GM12873 (cell line): ENCODE results near the gene LILRA6.
"Not testable (repeated sequence)": the region's sequence is repeated elsewhere in the genome, so short reads cannot be mapped to it uniquely, and the experiment has no call there.

Experiments used
- TF ChIP-seq, protein P1 (sequence below): IDR thresholded peaks from 2 replicates; pipeline ENCODE4 v1.5.1; 2012; ENCODE audit warnings: low read depth, mild to moderate bottlenecking, moderate library complexity, low read length, control low read depth; ENCODE audit not compliant: insufficient read depth; ENCODE audit errors: missing control alignments

Gene LILRA6

DNA sequence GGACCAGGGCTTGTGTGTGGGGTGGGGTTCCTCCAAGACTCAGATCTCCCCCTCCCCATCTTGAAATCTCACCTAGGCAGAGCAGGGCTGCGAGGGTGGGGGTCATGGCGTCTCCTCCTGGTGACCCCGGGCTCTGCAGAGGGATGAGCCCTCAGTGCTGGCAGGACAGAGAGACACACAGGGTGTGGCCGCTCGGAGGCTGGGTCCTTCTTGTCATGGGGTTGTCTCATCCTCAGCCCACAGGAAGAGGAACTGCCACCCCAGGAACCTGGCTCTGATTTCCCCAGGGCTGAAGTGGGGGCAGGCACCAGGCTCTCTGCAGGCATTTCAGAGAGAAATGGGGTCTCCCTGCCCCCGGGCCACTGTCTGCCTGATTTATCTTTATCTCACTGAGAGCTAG is at the start of gene LILRA6:
LILRA6 (minus strand) TSS at position 145 of the 400 bp plus-strand sequence.
- TF ChIP-seq, protein P1, sequence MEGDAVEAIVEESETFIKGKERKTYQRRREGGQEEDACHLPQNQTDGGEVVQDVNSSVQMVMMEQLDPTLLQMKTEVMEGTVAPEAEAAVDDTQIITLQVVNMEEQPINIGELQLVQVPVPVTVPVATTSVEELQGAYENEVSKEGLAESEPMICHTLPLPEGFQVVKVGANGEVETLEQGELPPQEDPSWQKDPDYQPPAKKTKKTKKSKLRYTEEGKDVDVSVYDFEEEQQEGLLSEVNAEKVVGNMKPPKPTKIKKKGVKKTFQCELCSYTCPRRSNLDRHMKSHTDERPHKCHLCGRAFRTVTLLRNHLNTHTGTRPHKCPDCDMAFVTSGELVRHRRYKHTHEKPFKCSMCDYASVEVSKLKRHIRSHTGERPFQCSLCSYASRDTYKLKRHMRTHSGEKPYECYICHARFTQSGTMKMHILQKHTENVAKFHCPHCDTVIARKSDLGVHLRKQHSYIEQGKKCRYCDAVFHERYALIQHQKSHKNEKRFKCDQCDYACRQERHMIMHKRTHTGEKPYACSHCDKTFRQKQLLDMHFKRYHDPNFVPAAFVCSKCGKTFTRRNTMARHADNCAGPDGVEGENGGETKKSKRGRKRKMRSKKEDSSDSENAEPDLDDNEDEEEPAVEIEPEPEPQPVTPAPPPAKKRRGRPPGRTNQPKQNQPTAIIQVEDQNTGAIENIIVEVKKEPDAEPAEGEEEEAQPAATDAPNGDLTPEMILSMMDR, result not testable (repeated sequence)

DNA sequence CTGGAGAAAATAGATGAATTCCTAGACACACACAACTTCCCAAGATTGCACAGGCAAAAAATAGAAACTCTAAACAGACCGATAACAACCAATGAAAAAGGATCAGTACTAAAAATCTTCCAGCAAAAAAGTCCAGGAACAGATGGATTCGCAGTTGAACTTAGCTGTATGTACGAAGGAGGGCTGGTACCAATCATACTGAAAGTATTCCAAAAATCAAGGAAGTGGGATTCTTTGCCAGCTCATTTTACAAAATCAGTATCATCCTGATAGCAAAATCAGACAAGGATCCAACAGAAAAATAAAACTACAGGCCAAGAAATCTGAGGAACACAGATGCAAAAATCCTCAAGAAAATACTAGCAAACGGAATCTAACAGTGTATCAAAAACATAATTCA is 44.9 kb upstream of the LILRA6 start:
- TF ChIP-seq, protein P1, result no peak

DNA sequence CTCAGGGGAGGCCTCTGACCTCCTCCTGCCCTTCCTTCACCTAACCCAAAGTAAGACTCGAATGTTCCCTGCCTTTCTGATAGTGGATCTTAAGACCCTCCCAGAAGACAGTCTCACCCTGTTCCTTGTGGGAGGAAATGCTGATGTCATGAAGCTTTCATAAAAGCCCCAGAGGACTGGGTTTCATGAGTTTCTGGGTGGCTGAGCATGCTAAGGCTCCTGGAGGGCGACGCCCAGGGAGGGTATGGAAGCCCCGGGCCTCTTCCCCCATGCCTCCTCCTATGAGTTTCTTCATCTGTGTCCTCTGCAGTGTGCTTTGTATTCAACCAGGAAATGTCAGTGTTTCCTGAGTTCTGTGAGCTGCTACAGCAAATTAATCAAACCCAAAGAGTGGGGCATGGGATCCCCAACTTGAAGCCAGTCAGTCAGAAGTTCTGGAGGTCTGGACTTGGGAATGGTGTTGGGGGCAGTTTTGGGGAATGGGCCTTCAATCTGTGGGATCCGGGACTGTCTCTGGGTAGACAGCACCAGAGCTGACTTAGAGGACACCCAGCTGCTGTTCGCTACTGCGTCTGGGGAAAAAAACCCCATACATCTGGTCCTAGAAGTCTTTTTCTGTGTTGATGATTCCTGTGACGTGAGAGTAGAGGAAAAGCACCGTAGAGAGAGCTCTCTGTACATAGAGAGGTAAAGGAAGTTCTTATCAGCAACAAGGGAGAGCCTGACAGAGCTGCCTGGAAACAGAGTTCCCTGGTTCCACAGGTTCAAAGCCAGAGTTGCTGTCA is 40.3 kb upstream of the LILRA6 start:
- TF ChIP-seq, protein P1, result no peak

DNA sequence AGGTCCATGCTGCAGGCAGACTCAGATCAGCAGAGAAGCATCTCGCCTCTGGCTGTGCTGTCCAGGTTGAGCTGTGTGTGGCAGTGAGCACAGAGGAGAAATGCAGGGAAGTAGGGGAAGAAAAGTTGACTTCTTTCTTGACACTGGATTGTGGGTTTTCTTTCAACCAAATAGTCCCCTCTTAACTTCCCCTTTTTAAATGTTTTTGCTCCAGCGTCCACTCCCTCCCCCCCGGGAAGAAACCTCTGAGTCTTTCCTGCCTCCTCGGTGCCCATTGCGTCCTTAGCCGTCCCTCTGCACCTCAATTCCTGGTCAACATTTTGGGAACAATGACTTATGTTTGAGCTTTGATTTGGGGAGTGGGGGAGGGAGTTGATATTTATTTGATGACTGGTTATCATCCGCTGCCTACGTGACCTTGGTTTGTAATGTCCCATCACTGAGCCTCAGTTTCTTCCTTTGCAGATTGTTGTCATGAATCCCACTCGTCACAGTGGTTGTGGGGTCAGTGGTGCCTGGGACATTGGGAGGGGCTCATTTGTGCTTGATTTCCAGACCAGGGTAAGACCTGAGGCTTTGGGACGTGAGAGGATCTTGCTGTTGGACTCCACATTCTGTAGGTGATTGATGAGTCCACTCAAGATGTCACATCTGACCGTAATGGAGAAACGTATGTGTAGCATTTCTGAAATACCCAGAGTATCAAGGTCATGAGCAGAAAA is 38.6 kb upstream of the LILRA6 start, which contains the start of gene LILRB2:
LILRB2 (minus strand) TSS at position 104 of the 722 bp plus-strand sequence. CDS start 614 bp downstream, outside the sequence.
- TF ChIP-seq, protein P1, result no peak

DNA sequence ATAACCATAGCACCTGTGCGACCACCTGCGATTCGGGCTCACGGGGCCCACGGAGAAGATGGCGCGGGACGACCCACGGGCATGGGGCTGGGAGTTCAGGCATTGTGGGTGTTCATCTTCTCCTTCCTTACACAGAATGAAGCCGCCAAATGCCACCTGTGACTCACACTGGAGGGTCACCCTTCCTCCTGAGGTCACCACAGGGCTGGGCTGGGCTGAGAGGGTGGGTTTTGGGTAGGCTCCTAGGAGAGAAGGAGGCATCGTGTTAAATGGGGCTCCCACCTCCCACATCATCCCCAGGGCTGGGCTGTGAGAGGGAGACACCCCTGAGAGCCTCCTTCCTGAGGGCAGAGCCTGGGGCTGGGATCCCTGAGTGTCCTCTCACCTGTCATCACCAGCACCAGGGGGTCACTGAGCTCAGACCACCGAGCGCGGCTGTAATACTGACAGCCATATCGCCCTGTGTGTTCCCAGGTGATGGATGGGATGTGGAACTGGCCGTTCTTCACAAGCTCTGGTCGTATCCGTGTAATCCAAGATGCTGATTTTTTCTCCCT is 36.9 kb upstream of the LILRA6 start:
- TF ChIP-seq, protein P1, result no peak

DNA sequence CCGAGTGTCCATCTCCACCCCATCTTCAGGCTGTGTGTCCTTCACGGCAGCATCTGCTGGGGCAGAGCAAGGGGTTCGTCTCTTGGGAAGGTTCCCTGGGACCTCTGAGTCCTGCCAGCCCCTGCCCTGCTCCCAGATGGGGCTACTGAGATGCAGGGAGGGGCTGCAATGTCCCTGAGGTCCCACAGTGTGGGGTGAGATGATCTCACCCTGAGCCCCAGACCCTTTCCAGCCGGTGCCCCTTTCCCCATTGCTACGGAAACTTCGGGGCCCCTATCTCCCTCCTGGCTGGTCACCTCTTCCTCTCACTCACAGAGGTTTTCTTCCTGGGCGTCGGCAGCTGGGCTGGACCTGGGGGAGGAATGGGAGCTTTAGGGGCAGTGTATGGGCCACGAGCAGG is 33.4 kb upstream of the LILRA6 start:
- TF ChIP-seq, protein P1, result no peak

DNA sequence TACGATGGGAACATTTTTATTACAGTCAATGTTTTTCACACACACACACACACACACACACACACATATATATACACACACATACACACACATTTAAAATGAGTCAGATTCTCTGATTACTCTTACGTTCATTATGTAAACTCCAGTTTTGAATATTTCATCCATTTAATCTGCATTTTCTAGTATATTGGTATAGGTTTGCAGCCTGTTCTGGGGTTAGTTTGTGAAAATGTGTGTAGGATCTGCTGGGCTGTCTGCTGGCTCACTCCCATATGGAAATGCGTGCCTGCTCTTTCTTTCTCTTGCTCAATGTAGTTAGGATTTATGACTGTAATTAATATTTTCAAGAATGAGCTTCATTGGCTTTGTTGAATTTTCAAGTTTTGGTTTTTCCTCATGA is 31.2 kb upstream of the LILRA6 start:
- TF ChIP-seq, protein P1, result no peak
